Esophagus muscularis mucosa (tissue), 4 donors: ENCODE results near the gene FRK.

Source experiments
- CTCF ChIP-seq, 3 experiments: fragments of 200-600 bp in 2 of 3; fragments of 450-650 bp in 1 of 3; sonication (generic) in 2 of 3; IDR thresholded peaks; one replicate each; pipeline ENCODE4 v1.5.1; 2017 to 2019; ENCODE audit warnings: antibody characterized with exemption in 3 of 3, mild to moderate bottlenecking in 2 of 3, moderate library complexity in 1 of 3
- EP300 ChIP-seq: sonication (generic); formaldehyde crosslinking; IDR thresholded peaks from one replicate; pipeline ENCODE4 v1.6.1; 2017; ENCODE audit warnings: antibody characterized with exemption
- POLR2A ChIP-seq: fragments of 450-650 bp; IDR thresholded peaks from one replicate; pipeline ENCODE4 v1.6.1; 2017; ENCODE audit warnings: antibody characterized with exemption, moderate library complexity, mild to moderate bottlenecking, low read depth
- POLR2AphosphoS5 ChIP-seq, 2 donors: sonication (generic); formaldehyde crosslinking; IDR thresholded peaks; one replicate each; pipeline ENCODE4 v1.6.1; 2017; ENCODE audit warnings: antibody characterized with exemption in 2 of 2

GRCh38 chr6:116020738-116021137 lies 40.0 kb downstream of the FRK start:
- TF ChIP-seq CTCF (IDR thresholded peaks at IDR 0.05) (no peak), POLR2AphosphoS5 (IDR thresholded peaks at IDR 0.05) (no peak), POLR2A (no peak), EP300 (no peak)
